HAP-1 (cell line): ENCODE results near the gene SEC61B.

ENCODE experiments used
- DNase-seq, 2 experiments: peaks; one replicate each; pipeline ENCODE4 v3.0.0-alpha.2; 2016 to 2020; ENCODE audit warnings: low spot score in 2 of 2
- H3K27me3 ChIP-seq: fragments of 250-450 bp; sonication (Bioruptor Pico); 2 replicates; pipeline ENCODE4 v1.5.1; 2020; ENCODE audit warnings: low read depth, mild to moderate bottlenecking, moderate library complexity
- H3K36me3 ChIP-seq: fragments of 250-450 bp; sonication (Bioruptor Pico); replicated peaks from 2 replicates; pipeline ENCODE4 v1.5.1; 2020; ENCODE audit warnings: mild to moderate bottlenecking
- H3K4me1 ChIP-seq: fragments of 250-450 bp; sonication (Bioruptor Pico); 2 replicates; pipeline ENCODE4 v1.5.1; 2020; ENCODE audit warnings: mild to moderate bottlenecking
- H3K4me3 ChIP-seq: fragments of 250-450 bp; sonication (Bioruptor Pico); 2 replicates; pipeline ENCODE4 v1.5.1; 2020; ENCODE audit warnings: mild to moderate bottlenecking, moderate library complexity
- H3K9me3 ChIP-seq: fragments of 250-450 bp; sonication (Bioruptor Pico); 2 replicates; pipeline ENCODE4 v1.5.1; 2020; ENCODE audit warnings: mild to moderate bottlenecking, moderate library complexity
- in situ Hi-C: fragments of 300-500 bp; cut with MboI; formaldehyde crosslinking; loops from 3 replicates; pipeline ENCODE4 v1.14.3; 2020; ENCODE audit warnings: low sequenced_read_pairs, inconsistent platforms, mixed read lengths

The SEC61B gene

GRCh38 chr9:99221621-99222415 lies at the start of gene SEC61B, which contains the start of gene ALG2:
Gene SEC61B, plus strand, starts transcription at chr9:99222282. Its CDS starts 82 bp downstream, at chr9:99222364.
Gene ALG2, minus strand, starts transcription at chr9:99221942. Its CDS starts 48 bp downstream, at chr9:99221894.
- Histone ChIP-seq H3K4me1 (peaks cover 9% of the 10 kb centered on the region), H3K9me3 (no peaks in the 10 kb centered on the region), H3K36me3 (peaks cover 35% of the 10 kb centered on the region), H3K27me3 (no peaks in the 10 kb centered on the region), H3K4me3 (peak within 1 kb of the TSS; percentile 98)
- peak; percentile 91 to 96 for DNase-seq
- in situ Hi-C loops, result no loop called here

GRCh38 chr9:99173570-99174504 lies 48.2 kb upstream of the SEC61B start:
- Histone ChIP-seq H3K27me3 (no peaks in the 10 kb centered on the region), H3K4me3 (no peak overlapping the region), H3K9me3 (no peaks in the 10 kb centered on the region), H3K36me3 (no peaks in the 10 kb centered on the region), H3K4me1 (peaks cover 20% of the 10 kb centered on the region)
- in situ Hi-C loops, result no loop called here
- peak; percentile 27 to 31 for DNase-seq

- peaks cover 15% of the 10 kb centered on the region for H3K4me1 ChIP-seq
- in situ Hi-C loops, result loop anchor here (25.0 kb wide), 2 partner anchors 836 to 1411 kb away; partner anchors contain the start of gene CAVIN4
- DNase-seq, result no peak
- no peaks in the 10 kb centered on the region for H3K27me3 ChIP-seq
- H3K9me3 ChIP-seq, result no peaks in the 10 kb centered on the region
- no peak overlapping the region for H3K4me3 ChIP-seq
- H3K36me3 ChIP-seq, result no peaks in the 10 kb centered on the region
These were observed 45.5 kb upstream of the SEC61B start for GRCh38 chr9:99176527-99177013.

- Histone ChIP-seq H3K9me3 (no peaks in the 10 kb centered on the region), H3K4me3 (no peak overlapping the region), H3K4me1 (peaks cover 11% of the 10 kb centered on the region), H3K36me3 (no peaks in the 10 kb centered on the region), H3K27me3 (no peaks in the 10 kb centered on the region)
- in situ Hi-C loops, result loop anchor here (25.0 kb wide), 2 partner anchors 835 to 1410 kb away; partner anchors contain the start of gene CAVIN4
- DNase-seq, result no peak
These were observed 44.3 kb upstream of the SEC61B start for GRCh38 chr9:99177576-99178366.

GRCh38 chr9:99178912-99179872 lies 42.9 kb upstream of the SEC61B start:
- H3K4me1 ChIP-seq, result peaks cover under 1% of the 10 kb centered on the region; the same call in 1 of the 2 replicates
- no peak overlapping the region for H3K4me3 ChIP-seq
- H3K36me3 ChIP-seq, result no peaks in the 10 kb centered on the region
- DNase-seq, result no peak
- H3K9me3 ChIP-seq, result no peaks in the 10 kb centered on the region
- H3K27me3 ChIP-seq, result no peaks in the 10 kb centered on the region
- in situ Hi-C loops, result loop anchor here (25.0 kb wide), 2 partner anchors 833 to 1408 kb away; partner anchors contain the start of gene CAVIN4

GRCh38 chr9:99180199-99180598 lies 41.9 kb upstream of the SEC61B start:
- no peak for DNase-seq
- in situ Hi-C loops, result loop anchor here (25.0 kb wide), 2 partner anchors 832 to 1407 kb away; partner anchors contain the start of gene CAVIN4
- Histone ChIP-seq H3K4me1 (no peaks in the 10 kb centered on the region), H3K9me3 (no peaks in the 10 kb centered on the region), H3K36me3 (no peaks in the 10 kb centered on the region), H3K27me3 (no peaks in the 10 kb centered on the region), H3K4me3 (no peak overlapping the region)

- in situ Hi-C loops, result loop anchor here (25.0 kb wide), 2 partner anchors 832 to 1407 kb away; partner anchors contain the start of gene CAVIN4
- H3K4me3 ChIP-seq, result no peak overlapping the region
- H3K36me3 ChIP-seq, result no peaks in the 10 kb centered on the region
- DNase-seq, result no peak
- H3K27me3 ChIP-seq, result no peaks in the 10 kb centered on the region
- no peaks in the 10 kb centered on the region for H3K4me1 ChIP-seq
- H3K9me3 ChIP-seq, result no peaks in the 10 kb centered on the region
These were observed 41.4 kb upstream of the SEC61B start for GRCh38 chr9:99180662-99181061.

- Histone ChIP-seq H3K4me1 (no peaks in the 10 kb centered on the region), H3K4me3 (no peak overlapping the region), H3K9me3 (no peaks in the 10 kb centered on the region), H3K36me3 (no peaks in the 10 kb centered on the region), H3K27me3 (no peaks in the 10 kb centered on the region)
- in situ Hi-C loops, result loop anchor here (25.0 kb wide), 2 partner anchors 831 to 1406 kb away; partner anchors contain the start of gene CAVIN4
- DNase-seq, result no peak
These were observed 40.9 kb upstream of the SEC61B start for GRCh38 chr9:99181206-99181605.

GRCh38 chr9:99181621-99182020 lies 40.5 kb upstream of the SEC61B start:
- H3K36me3 ChIP-seq, result no peaks in the 10 kb centered on the region
- no peak overlapping the region for H3K4me3 ChIP-seq
- in situ Hi-C loops, result loop anchor here (25.0 kb wide), 2 partner anchors 831 to 1406 kb away; partner anchors contain the start of gene CAVIN4
- DNase-seq, result no peak
- no peaks in the 10 kb centered on the region for H3K4me1 ChIP-seq
- H3K9me3 ChIP-seq, result no peaks in the 10 kb centered on the region
- no peaks in the 10 kb centered on the region for H3K27me3 ChIP-seq

GRCh38 chr9:99182356-99182755 lies 39.7 kb upstream of the SEC61B start:
- Histone ChIP-seq H3K4me3 (no peak overlapping the region), H3K27me3 (no peaks in the 10 kb centered on the region), H3K4me1 (no peaks in the 10 kb centered on the region), H3K36me3 (no peaks in the 10 kb centered on the region), H3K9me3 (no peaks in the 10 kb centered on the region)
- in situ Hi-C loops, result loop anchor here (25.0 kb wide), 2 partner anchors 830 to 1405 kb away; partner anchors contain the start of gene CAVIN4
- no peak for DNase-seq

- Histone ChIP-seq H3K36me3 (no peaks in the 10 kb centered on the region), H3K9me3 (no peaks in the 10 kb centered on the region), H3K4me3 (no peak overlapping the region), H3K4me1 (no peaks in the 10 kb centered on the region), H3K27me3 (peaks cover 10% of the 10 kb centered on the region)
- in situ Hi-C loops, result loop anchor here (25.0 kb wide), 2 partner anchors 829 to 1404 kb away; partner anchors contain the start of gene CAVIN4
- no peak for DNase-seq
These were observed 38.5 kb upstream of the SEC61B start for GRCh38 chr9:99183616-99184015.

GRCh38 chr9:99184110-99184474 lies 38.0 kb upstream of the SEC61B start:
- H3K4me3 ChIP-seq, result no peak overlapping the region
- H3K4me1 ChIP-seq, result no peaks in the 10 kb centered on the region
- H3K36me3 ChIP-seq, result no peaks in the 10 kb centered on the region
- in situ Hi-C loops, result loop anchor here (25.0 kb wide), 2 partner anchors 828 to 1403 kb away; partner anchors contain the start of gene CAVIN4
- peaks cover 11% of the 10 kb centered on the region for H3K27me3 ChIP-seq
- H3K9me3 ChIP-seq, result no peaks in the 10 kb centered on the region
- DNase-seq, result no peak
